KMS-11 (cell line): ENCODE measurements around the gene FXYD1.
"Not testable (repeated sequence)": the region's sequence is repeated elsewhere in the genome, so short reads cannot be mapped to it uniquely, and the experiment has no call there.

Experiments
- H2AFZ ChIP-seq: fragments of 200-600 bp; sonication (generic); 2 replicates; pipeline ENCODE4 v1.6.1; 2016; ENCODE audit warnings: antibody characterized with exemption, mixed run types, low read depth
- H3K27ac ChIP-seq: fragments of 200-600 bp; sonication (generic); 2 replicates; pipeline ENCODE4 v1.6.1; 2016; ENCODE audit warnings: mild to moderate bottlenecking, mixed run types
- H3K27me3 ChIP-seq: fragments of 200-600 bp; sonication (generic); 2 replicates; pipeline ENCODE4 v1.6.1; 2017; ENCODE audit warnings: mild to moderate bottlenecking, low read depth, mixed run types, moderate library complexity; ENCODE audit not compliant: insufficient read depth
- H3K36me3 ChIP-seq: fragments of 200-600 bp; sonication (generic); 2 replicates; pipeline ENCODE4 v1.6.1; 2017; ENCODE audit warnings: mild to moderate bottlenecking, mixed run types; ENCODE audit not compliant: insufficient read depth
- H3K4me1 ChIP-seq: fragments of 200-600 bp; sonication (generic); 2 replicates; pipeline ENCODE4 v1.6.1; 2016; ENCODE audit warnings: mild to moderate bottlenecking, low read depth, mixed run types; ENCODE audit not compliant: poor library complexity, severe bottlenecking
- H3K4me2 ChIP-seq: fragments of 200-600 bp; sonication (generic); 2 replicates; pipeline ENCODE4 v1.7.0; 2016; ENCODE audit warnings: mild to moderate bottlenecking, mixed run types
- H3K4me3 ChIP-seq: fragments of 200-600 bp; sonication (generic); IDR thresholded peaks from 2 replicates; pipeline ENCODE4 v1.6.1; 2017; ENCODE audit warnings: low read depth, low read length, mixed read lengths; ENCODE audit not compliant: insufficient read depth
- H3K79me2 ChIP-seq: fragments of 200-600 bp; sonication (generic); 2 replicates; pipeline ENCODE4 v1.6.1; 2016; ENCODE audit warnings: low read depth, mixed run types; ENCODE audit not compliant: insufficient read depth
- H3K9ac ChIP-seq: fragments of 200-600 bp; sonication (generic); 2 replicates; pipeline ENCODE4 v1.6.1; 2016; ENCODE audit warnings: mild to moderate bottlenecking, mixed run types
- H4K20me1 ChIP-seq: fragments of 200-600 bp; sonication (generic); 2 replicates; pipeline ENCODE4 v1.6.1; 2016; ENCODE audit warnings: mild to moderate bottlenecking, mixed run types; ENCODE audit not compliant: insufficient read depth
- TF ChIP-seq, protein P1 (sequence below): fragments of 200-600 bp; sonication (generic); conservative IDR thresholded peaks from 2 replicates; pipeline ENCODE4 v1.6.1; 2017; ENCODE audit warnings: low read depth, mild to moderate bottlenecking, antibody characterized with exemption, low read length, moderate library complexity, mixed read lengths

Gene FXYD1

DNA sequence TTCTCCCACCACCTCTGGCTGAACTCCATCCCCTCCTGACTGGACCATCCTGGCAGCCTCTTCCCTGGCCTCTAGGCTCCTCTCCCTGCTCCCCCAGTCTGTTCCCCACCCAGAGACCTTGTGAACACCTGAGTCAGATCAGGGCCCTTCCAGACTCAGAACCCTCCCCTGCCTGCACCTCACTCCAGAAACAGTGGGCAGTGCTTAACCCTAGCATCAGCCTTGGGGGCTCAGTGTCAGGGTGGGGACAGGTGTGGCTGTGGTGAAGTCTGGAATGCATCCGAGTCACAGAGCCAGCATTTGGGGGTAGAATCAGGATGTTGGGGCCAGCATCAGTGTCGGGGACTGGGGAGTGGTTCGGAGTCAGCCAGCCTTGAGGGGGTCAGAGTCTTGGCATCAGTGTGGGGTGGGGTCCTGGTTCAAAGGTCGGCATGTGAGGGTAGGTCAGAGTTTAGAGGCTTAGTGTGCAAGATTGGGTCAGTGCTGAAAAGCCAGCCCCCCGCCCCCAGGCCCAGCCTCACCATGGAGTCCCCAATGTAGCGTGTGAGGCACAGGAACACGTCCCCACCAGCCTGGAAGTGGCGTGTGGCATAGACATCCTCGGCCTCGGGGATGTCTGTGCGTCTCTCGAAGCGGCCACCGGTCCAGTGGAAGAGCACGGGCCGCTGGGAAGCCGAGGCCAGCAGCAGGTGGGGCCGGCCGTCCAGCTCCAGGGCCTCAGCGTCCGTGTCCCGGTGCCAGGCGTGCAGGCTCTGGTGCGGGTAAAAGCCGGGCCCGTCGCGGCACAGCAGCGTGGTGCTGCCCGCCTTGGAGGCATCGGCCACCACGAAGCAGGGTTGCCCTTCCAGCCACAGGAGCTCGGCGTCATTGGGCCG, 12.6 kb upstream of the FXYD1 start:
- H3K9ac ChIP-seq = no peak overlapping the region
- H3K27ac ChIP-seq = no peak overlapping the region
- H3K4me1 ChIP-seq = no peaks in the 10 kb centered on the region
- H3K4me3 ChIP-seq = no peak overlapping the region
- no peak overlapping the region for H2AFZ ChIP-seq
- TF ChIP-seq, protein P1, sequence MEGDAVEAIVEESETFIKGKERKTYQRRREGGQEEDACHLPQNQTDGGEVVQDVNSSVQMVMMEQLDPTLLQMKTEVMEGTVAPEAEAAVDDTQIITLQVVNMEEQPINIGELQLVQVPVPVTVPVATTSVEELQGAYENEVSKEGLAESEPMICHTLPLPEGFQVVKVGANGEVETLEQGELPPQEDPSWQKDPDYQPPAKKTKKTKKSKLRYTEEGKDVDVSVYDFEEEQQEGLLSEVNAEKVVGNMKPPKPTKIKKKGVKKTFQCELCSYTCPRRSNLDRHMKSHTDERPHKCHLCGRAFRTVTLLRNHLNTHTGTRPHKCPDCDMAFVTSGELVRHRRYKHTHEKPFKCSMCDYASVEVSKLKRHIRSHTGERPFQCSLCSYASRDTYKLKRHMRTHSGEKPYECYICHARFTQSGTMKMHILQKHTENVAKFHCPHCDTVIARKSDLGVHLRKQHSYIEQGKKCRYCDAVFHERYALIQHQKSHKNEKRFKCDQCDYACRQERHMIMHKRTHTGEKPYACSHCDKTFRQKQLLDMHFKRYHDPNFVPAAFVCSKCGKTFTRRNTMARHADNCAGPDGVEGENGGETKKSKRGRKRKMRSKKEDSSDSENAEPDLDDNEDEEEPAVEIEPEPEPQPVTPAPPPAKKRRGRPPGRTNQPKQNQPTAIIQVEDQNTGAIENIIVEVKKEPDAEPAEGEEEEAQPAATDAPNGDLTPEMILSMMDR = no peak
- no peaks in the 10 kb centered on the region for H4K20me1 ChIP-seq
- no peak overlapping the region for H3K4me2 ChIP-seq
- H3K36me3 ChIP-seq = no peaks in the 10 kb centered on the region
- H3K27me3 ChIP-seq = peaks cover 64% of the 10 kb centered on the region
- H3K79me2 ChIP-seq = no peaks in the 10 kb centered on the region

DNA sequence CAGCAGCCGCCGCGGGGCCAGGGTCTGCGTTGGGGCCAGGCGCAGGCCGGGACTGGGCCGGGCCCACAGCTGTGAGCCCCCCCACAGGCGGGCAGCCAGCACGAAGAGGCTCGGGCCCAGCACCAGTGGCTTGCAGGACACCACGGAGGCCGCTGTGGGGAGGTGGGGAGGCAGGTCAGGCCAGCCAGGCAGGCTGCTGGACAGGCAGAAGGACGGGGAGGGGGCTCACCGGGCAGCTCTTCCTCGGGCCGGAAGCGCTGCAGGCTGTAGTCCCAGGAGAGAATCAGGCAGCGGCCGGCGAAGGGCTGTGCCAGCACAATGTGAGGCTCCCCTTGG, 12.0 kb upstream of the FXYD1 start:
- H3K79me2 ChIP-seq = no peaks in the 10 kb centered on the region
- H3K9ac ChIP-seq = no peak overlapping the region
- H3K4me2 ChIP-seq = no peak overlapping the region
- H4K20me1 ChIP-seq = no peaks in the 10 kb centered on the region
- H2AFZ ChIP-seq = no peak overlapping the region
- H3K36me3 ChIP-seq = no peaks in the 10 kb centered on the region
- TF ChIP-seq, protein P1 = no peak
- no peaks in the 10 kb centered on the region for H3K4me1 ChIP-seq
- no peak overlapping the region for H3K4me3 ChIP-seq
- H3K27ac ChIP-seq = no peak overlapping the region
- peaks cover 62% of the 10 kb centered on the region for H3K27me3 ChIP-seq

DNA sequence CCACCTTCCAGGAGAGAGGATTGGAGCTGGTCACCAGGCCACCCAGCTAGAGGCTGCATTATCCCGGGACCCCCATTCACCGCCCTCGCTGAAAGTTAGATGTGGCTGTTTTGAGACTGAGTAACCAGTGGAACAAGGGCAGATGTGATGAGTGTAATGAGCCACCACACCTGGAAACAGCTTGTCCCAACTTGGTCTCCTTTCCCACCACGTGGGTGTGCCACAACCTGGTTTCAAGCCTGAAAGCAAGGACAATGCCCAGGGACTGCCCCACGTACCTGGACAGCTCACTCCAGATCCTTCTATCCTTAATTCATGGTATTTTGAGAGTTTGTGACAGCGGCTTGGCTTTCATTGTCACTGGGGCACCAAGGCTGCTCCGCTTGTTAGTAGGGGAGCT, 10.8 kb upstream of the FXYD1 start:
- Histone ChIP-seq H3K36me3 (no peaks in the 10 kb centered on the region), H3K4me2 (no peak overlapping the region), H3K27me3 (peaks cover 57% of the 10 kb centered on the region), H3K27ac (no peak overlapping the region), H3K9ac (no peak overlapping the region), H3K4me1 (no peaks in the 10 kb centered on the region), H3K79me2 (no peaks in the 10 kb centered on the region), H3K4me3 (no peak overlapping the region), H2AFZ (no peak overlapping the region), H4K20me1 (no peaks in the 10 kb centered on the region)
- TF ChIP-seq, protein P1 = no peak

GRCh38 chr19:35128398-35129057, 10.1 kb upstream of the FXYD1 start:
- H2AFZ ChIP-seq = no peak overlapping the region

GRCh38 chr19:35129724-35130274, 8.8 kb upstream of the FXYD1 start:
- not testable (repeated sequence) for H3K4me1 ChIP-seq, H4K20me1 ChIP-seq, H2AFZ ChIP-seq, H3K36me3 ChIP-seq, H3K9ac ChIP-seq, H3K4me2 ChIP-seq, H3K27ac ChIP-seq, H3K4me3 ChIP-seq, H3K79me2 ChIP-seq
- peaks cover 46% of the 10 kb centered on the region for H3K27me3 ChIP-seq

More at GRCh38 chr19:35128398-35129057, 10.1 kb upstream of the FXYD1 start:
- Histone ChIP-seq H3K4me2 (no peak overlapping the region), H4K20me1 (no peaks in the 10 kb centered on the region), H3K27ac (no peak overlapping the region), H3K4me1 (no peaks in the 10 kb centered on the region), H3K27me3 (peaks cover 51% of the 10 kb centered on the region), H3K79me2 (no peaks in the 10 kb centered on the region), H3K9ac (no peak overlapping the region), H3K36me3 (no peaks in the 10 kb centered on the region), H3K4me3 (no peak overlapping the region)
- TF ChIP-seq, protein P1 = no peak
